Esophagus muscularis mucosa (tissue), 4 donors: ENCODE results near the gene CAPZB. TPM values are rescaled to one million over a fixed set of nuclear protein-coding genes. Genes with fewer than 3 reads are reported as not detected.
A peak's percentile ranks its signal among the peaks of the same experiment; 100 is the strongest.

Source experiments
- DNase-seq: peaks from one replicate; pipeline ENCODE4 v3.0.0-alpha.2; 2017; ENCODE audit errors: extremely low spot score
- H3K27ac ChIP-seq, 4 donors: fragments of 200-600 bp; sonication (generic); replicated peaks in 1 of 4; 1 replicate in 3 of 4; 2 replicates in 1 of 4; pipeline ENCODE4 v1.5.1; 2016 to 2019; ENCODE audit warnings: mild to moderate bottlenecking in 1 of 4
- H3K27me3 ChIP-seq, 4 donors: fragments of 200-600 bp; sonication (generic); one replicate each; pipeline versions ENCODE4 v1.5.1 to v1.6.0; 2016 to 2019
- H3K36me3 ChIP-seq, 4 donors: fragments of 200-600 bp; sonication (generic); one replicate each; pipeline ENCODE4 v1.5.1; 2016 to 2019
- H3K4me1 ChIP-seq, 4 donors: fragments of 200-600 bp; sonication (generic); one replicate each; pipeline ENCODE4 v1.5.1; 2016 to 2019
- H3K4me3 ChIP-seq, 4 donors: fragments of 200-600 bp; sonication (generic); 1 replicate in 2 of 4; 2 replicates in 2 of 4; pipeline ENCODE4 v1.5.1; 2016 to 2019; ENCODE audit warnings: mild to moderate bottlenecking in 4 of 4, moderate library complexity in 1 of 4
- H3K9me3 ChIP-seq, 4 donors: fragments of 200-600 bp; sonication (generic); 1 replicate in 3 of 4; 2 replicates in 1 of 4; pipeline ENCODE4 v1.5.1; 2016 to 2019
- CTCF ChIP-seq, 3 experiments: fragments of 200-600 bp in 2 of 3; fragments of 450-650 bp in 1 of 3; sonication (generic) in 2 of 3; IDR thresholded peaks; one replicate each; pipeline ENCODE4 v1.5.1; 2017 to 2019; ENCODE audit warnings: antibody characterized with exemption in 3 of 3, mild to moderate bottlenecking in 2 of 3, moderate library complexity in 1 of 3
- EP300 ChIP-seq: sonication (generic); formaldehyde crosslinking; IDR thresholded peaks from one replicate; pipeline ENCODE4 v1.6.1; 2017; ENCODE audit warnings: antibody characterized with exemption
- POLR2A ChIP-seq: fragments of 450-650 bp; IDR thresholded peaks from one replicate; pipeline ENCODE4 v1.6.1; 2017; ENCODE audit warnings: antibody characterized with exemption, moderate library complexity, mild to moderate bottlenecking, low read depth
- POLR2AphosphoS5 ChIP-seq, 2 donors: sonication (generic); formaldehyde crosslinking; IDR thresholded peaks; one replicate each; pipeline ENCODE4 v1.6.1; 2017; ENCODE audit warnings: antibody characterized with exemption in 2 of 2
- WGBS: methylation state at CpG from one replicate; pipeline ENCODE4 v1.1.5; 2018; 5-methylcytosine and 5-hydroxymethylcytosine counted together
- intact Hi-C: fragments of 100-400 bp; cut with DNase I; formaldehyde crosslinking; loops from one replicate; pipeline ENCODE4 v1.15.1; 2023
- total RNA-seq, 4 donors: library from RNA; depleted of rRNA; stranded (reverse); fragments of >200 nt; gene quantifications; one replicate each; pipeline versions ENCODE4 v1.1.0 to v1.2.1, GENCODE V29; 2016

The CAPZB gene
- total RNA-seq, 4 donors from 2014 or later, result 186 to 261 (median 203) TPM

DNA sequence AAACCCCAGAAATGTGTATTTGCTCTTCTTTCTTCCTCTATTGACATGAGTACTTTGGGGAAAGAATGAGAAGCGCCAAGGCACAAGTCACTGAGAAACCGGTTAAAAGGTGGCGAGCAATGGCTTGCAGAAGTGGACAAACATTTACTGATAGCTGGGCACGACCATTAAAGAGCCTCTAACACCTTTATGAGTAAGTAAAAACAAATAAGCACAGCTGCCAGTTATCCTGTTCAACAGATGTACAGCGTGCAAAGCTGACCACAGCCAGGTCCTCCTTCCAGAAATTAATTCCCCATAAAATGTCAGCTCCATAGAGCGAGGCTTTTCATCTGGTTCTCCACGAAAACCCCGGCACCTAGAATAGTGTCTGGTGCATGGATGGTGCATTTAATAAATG is 72.7 kb downstream of the CAPZB start:
- H3K27ac ChIP-seq, result peak overlapping the region; percentile 88 to 97 (median 92)
- H3K4me1 ChIP-seq, result peaks cover 64 to 100% (median 99%) of the 10 kb centered on the region in 4 donors
- TF ChIP-seq POLR2A, result no peak
- no peak for TF ChIP-seq CTCF (IDR thresholded peaks at IDR 0.05)
- TF ChIP-seq EP300, result no peak
- no peak for TF ChIP-seq POLR2AphosphoS5 (IDR thresholded peaks at IDR 0.05)
- no peak for DNase-seq
- intact Hi-C loops, result no loop called here
- 71% methylated on average over 8 of the region's 8 CpGs for WGBS
- H3K27me3 ChIP-seq, result no peaks in the 10 kb centered on the region
- no peaks in the 10 kb centered on the region for H3K9me3 ChIP-seq
- H3K36me3 ChIP-seq, result peaks cover 0 to 10% (median 0%) of the 10 kb centered on the region in 4 donors
- no peak overlapping the region for H3K4me3 ChIP-seq

DNA sequence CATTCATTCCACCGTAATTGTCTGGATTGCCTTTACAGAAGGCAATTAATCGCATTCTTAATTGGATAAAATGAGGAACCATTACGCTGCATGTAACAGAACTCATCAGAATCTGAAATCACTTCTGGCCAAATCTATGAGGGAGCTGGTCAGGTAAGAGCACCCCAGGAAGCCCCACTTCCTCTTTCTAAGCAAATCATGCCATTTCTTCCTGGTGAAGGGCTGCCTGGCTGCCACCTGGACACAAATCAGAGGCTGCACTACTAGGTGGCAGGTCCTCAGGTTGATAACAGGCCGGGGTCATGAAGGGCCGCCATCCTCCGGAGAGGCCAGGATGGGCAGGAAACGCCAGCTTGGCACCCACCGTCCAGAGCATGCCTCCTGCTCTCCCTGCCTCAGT is 73.7 kb downstream of the CAPZB start:
- intact Hi-C loops, result no loop called here

GRCh38 chr1:19410393-19410792 is 74.9 kb downstream of the CAPZB start:
- intact Hi-C loops, result no loop called here
- Histone ChIP-seq H3K27me3 (no peaks in the 10 kb centered on the region), H3K27ac (peak overlapping the region; percentile 88 to 97 (median 92)), H3K4me3 (no peak overlapping the region), H3K4me1 (peaks cover 58 to 100% (median 99%) of the 10 kb centered on the region in 4 donors), H3K9me3 (no peaks in the 10 kb centered on the region), H3K36me3 (peaks cover 0 to 6% (median 0%) of the 10 kb centered on the region in 4 donors)
- WGBS, result 91% methylated on average over 5 of the region's 5 CpGs
- no peak for TF ChIP-seq POLR2A
- TF ChIP-seq EP300, result no peak
- TF ChIP-seq POLR2AphosphoS5 (IDR thresholded peaks at IDR 0.05), result no peak
- no peak for TF ChIP-seq CTCF (IDR thresholded peaks at IDR 0.05)
- no peak for DNase-seq

More for the DNA sequence above, 73.7 kb downstream of the CAPZB start:
- no peaks in the 10 kb centered on the region for H3K9me3 ChIP-seq
- no peak overlapping the region for H3K4me3 ChIP-seq
- 79% methylated on average over 7 of the region's 8 CpGs for WGBS
- peaks cover 0 to 6% (median 0%) of the 10 kb centered on the region in 4 donors for H3K36me3 ChIP-seq
- no peak for DNase-seq
- H3K4me1 ChIP-seq, result peaks cover 59 to 100% (median 99%) of the 10 kb centered on the region in 4 donors
- no peaks in the 10 kb centered on the region for H3K27me3 ChIP-seq
- TF ChIP-seq EP300 (no peak), CTCF (IDR thresholded peaks at IDR 0.05) (no peak), POLR2AphosphoS5 (IDR thresholded peaks at IDR 0.05) (no peak), POLR2A (no peak)
- peak overlapping the region; percentile 88 to 97 (median 92) for H3K27ac ChIP-seq

DNA sequence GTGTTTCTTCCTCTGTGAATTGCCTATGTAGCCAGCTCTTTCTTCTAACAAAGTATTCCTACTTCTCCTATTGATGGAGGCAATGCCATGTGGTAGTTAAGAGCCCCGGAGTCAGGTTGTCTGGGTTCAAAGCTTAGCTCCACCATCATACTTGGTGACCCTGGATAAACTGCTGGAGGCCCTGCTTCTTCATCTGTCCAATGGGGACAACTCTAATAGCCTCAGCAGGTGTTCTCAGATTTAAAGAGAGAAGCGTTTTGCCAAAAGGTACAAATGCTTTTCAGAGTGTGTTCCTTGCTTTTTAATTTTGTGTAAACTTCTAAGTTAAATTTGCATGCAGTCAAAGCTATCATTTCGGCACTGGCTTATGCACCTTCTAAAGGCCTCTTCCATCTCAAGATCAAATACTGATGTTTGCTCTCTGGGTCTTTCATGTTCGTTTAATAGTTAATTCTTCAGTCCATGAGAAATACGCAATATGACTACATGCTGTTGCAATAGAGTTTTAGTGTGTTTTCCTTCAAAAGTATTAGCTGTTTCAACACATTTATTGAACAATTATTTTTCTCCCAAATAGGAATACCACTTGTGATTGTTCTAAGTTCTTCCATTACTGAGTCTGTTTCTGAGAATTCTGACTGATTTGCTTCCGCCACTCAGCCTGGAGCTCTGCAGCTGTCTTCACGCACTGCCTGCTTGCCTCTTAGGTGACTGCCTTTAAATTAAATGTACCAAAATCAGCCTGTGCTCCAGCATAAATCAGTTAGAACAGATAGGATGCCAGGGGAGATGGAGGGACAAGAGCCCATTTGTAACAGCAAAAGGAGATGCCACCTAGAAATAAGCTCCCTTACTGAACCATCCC is 75.6 kb downstream of the CAPZB start:
- no peaks in the 10 kb centered on the region for H3K9me3 ChIP-seq
- H3K4me1 ChIP-seq, result peaks cover 58 to 100% (median 99%) of the 10 kb centered on the region in 4 donors
- WGBS, result 91% methylated on average over 7 of the region's 7 CpGs
- no peak for DNase-seq
- no peak overlapping the region for H3K4me3 ChIP-seq
- peaks cover 0 to 6% (median 0%) of the 10 kb centered on the region in 4 donors for H3K36me3 ChIP-seq
- H3K27ac ChIP-seq, result peak overlapping the region; percentile 88 to 97 (median 92)
- TF ChIP-seq POLR2AphosphoS5 (IDR thresholded peaks at IDR 0.05) (peak in 1 of 2 donors; percentile 1), POLR2A (no peak)
- intact Hi-C loops, result no loop called here
- no peaks in the 10 kb centered on the region for H3K27me3 ChIP-seq

DNA sequence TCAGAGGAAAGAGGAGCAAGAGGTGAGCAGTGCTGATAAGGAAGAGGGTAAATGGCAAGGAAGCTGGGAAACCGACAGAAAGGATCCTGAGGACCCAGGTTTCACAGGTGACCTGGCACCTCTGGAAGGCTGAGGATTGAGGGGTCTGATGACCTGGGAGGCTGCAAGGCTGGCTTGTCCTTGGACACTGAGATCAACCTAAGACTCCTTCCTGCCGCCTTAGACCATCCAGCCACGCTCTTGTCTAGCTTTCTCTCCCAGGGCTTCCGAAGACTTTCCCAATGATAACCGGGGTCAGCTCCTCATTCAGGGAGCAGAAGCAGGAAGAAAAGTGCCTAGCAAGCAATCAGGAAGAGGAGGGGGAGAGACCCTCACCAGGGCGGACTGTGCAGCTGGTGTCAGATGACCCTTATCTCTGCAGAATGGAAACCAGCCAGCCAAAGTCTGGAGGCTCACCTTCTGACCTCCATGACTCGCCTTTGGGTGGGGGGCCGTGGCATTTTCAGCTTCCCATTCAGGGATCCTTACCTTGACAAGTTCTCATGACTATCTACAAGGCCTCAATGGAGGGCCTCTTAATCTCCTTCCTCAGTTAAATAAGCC is 77.7 kb downstream of the CAPZB start:
- peaks cover 0 to 6% (median 0%) of the 10 kb centered on the region in 4 donors for H3K36me3 ChIP-seq

More for the DNA sequence above, 77.7 kb downstream of the CAPZB start:
- intact Hi-C loops, result no loop called here
- WGBS, result 89% methylated on average over 8 of the region's 8 CpGs
- Histone ChIP-seq H3K27ac (peak overlapping the region; percentile 88 to 97 (median 92)), H3K27me3 (no peaks in the 10 kb centered on the region), H3K9me3 (no peaks in the 10 kb centered on the region), H3K4me3 (no peak overlapping the region), H3K4me1 (peaks cover 54 to 100% (median 99%) of the 10 kb centered on the region in 4 donors)
- DNase-seq, result no peak
- no peak for TF ChIP-seq EP300
- TF ChIP-seq CTCF (IDR thresholded peaks at IDR 0.05), result no peak
- no peak for TF ChIP-seq POLR2AphosphoS5 (IDR thresholded peaks at IDR 0.05)
- no peak for TF ChIP-seq POLR2A
